ENCODE data around the gene AMIGO1. TPM values are rescaled to one million over a fixed set of nuclear protein-coding genes. Genes with fewer than 3 reads are reported as not detected.

AMIGO1 gene, protein sequence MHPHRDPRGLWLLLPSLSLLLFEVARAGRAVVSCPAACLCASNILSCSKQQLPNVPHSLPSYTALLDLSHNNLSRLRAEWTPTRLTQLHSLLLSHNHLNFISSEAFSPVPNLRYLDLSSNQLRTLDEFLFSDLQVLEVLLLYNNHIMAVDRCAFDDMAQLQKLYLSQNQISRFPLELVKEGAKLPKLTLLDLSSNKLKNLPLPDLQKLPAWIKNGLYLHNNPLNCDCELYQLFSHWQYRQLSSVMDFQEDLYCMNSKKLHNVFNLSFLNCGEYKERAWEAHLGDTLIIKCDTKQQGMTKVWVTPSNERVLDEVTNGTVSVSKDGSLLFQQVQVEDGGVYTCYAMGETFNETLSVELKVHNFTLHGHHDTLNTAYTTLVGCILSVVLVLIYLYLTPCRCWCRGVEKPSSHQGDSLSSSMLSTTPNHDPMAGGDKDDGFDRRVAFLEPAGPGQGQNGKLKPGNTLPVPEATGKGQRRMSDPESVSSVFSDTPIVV
- total RNA-seq: 3.5 TPM

DNA sequence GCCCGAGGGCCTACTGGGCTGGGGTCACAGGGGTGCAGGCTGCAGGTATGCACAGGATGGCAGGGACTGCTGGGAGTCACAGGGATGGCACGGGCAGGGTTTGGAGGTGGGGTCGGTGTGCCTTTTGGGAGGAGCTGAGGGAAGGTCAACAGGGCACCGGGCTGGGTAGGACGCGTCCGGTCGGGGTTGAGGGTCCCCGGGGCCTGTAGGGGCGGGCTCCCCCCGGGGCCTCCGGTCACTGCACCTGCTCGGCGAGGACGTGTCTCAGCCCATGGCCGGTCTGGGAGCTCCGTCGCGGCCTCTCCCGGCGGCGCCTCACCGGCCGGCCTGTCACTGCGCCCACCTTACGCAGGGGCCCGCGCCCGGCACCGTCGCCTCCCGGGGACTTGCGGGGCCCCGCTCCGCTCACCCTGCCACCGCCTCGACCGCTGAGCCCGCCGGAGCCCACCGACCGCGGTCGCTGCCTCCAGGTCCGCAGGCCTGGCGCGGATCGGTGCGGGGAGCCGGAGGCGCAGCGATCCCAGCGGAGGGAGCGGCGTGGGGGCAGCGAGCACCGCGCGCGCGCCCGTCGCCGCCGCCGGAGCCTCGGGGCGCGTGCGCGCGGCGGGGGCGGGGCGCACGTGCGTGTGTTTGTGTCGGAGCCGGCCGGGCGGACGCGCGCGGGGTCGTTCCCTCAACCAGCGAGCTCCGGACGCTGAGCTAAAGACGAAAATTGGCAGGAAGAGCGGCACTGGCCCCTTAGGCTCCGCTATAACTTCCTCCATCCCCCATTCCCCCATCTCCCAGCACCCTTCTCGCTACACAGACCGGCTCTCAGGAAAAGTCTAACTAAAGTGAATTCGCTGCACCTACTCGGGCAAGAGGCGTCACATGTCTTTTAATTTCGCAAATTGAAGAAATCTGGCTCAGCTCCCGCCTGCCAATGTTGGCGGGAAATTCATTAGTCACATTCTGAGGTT is at the start of gene AMIGO1:
Gene AMIGO1, minus strand, starts transcription at position 552 of the 959 bp plus-strand sequence. CDS start 815 bp downstream, outside the sequence.
- DNase-seq (ENCODE audit: low spot score) (peak; percentile 71), ATAC-seq (peak; percentile 95)

- ATAC-seq (no peak), DNase-seq (ENCODE audit: low spot score) (no peak)
These were observed 48.0 kb upstream of the AMIGO1 start for GRCh38 chr1:109557520-109557919.

DNA sequence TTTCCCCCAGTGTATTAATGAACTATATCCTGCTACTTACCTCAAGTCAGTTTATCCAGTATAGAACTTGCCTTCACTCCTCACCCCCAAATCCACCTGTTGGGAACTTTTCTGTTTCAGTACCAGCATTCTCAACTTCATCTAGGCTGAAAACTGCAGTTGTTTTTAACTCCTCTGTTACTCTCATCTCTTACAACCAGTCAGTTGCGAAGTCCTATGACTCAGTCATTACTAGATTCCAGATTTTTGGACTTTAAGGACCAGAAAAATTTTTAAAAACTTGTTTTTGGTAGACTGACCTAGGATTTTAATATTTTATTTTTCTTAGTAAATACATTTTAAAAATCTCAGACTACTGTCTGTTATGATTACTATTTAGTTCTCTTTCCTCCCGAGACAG is 47.0 kb upstream of the AMIGO1 start:
- DNase-seq (ENCODE audit: low spot score): no peak
- no peak for ATAC-seq

- peak; percentile 93 for ATAC-seq
- peak; percentile 97 for DNase-seq (ENCODE audit: low spot score)
These were observed 39.1 kb upstream of the AMIGO1 start, which contains the start of gene GNAI3 for GRCh38 chr1:109548321-109549267. Gene GNAI3, plus strand, starts transcription at chr1:109548615. Its CDS starts 106 bp downstream, at chr1:109548721.

GRCh38 chr1:109547463-109548320 is 38.2 kb upstream of the AMIGO1 start:
- DNase-seq (ENCODE audit: low spot score) (no peak), ATAC-seq (peak; percentile 14)

GRCh38 chr1:109546311-109547109 is 37.0 kb upstream of the AMIGO1 start:
- DNase-seq (ENCODE audit: low spot score) (peak; percentile 87), ATAC-seq (peak; percentile 82)

GRCh38 chr1:109543988-109544735 is 34.6 kb upstream of the AMIGO1 start:
- ATAC-seq: no peak

DNA sequence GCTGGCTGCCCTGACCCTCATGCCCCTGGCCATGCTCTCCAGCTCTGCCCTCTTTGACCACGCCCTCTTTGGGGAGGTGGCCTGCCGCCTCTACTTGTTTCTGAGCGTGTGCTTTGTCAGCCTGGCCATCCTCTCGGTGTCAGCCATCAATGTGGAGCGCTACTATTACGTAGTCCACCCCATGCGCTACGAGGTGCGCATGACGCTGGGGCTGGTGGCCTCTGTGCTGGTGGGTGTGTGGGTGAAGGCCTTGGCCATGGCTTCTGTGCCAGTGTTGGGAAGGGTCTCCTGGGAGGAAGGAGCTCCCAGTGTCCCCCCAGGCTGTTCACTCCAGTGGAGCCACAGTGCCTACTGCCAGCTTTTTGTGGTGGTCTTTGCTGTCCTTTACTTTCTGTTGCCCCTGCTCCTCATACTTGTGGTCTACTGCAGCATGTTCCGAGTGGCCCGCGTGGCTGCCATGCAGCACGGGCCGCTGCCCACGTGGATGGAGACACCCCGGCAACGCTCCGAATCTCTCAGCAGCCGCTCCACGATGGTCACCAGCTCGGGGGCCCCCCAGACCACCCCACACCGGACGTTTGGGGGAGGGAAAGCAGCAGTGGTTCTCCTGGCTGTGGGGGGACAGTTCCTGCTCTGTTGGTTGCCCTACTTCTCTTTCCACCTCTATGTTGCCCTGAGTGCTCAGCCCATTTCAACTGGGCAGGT is 33.9 kb upstream of the AMIGO1 start:
- DNase-seq (ENCODE audit: low spot score) (peak; percentile 42), ATAC-seq (no peak)

More at GRCh38 chr1:109543988-109544735, 34.6 kb upstream of the AMIGO1 start:
- DNase-seq (ENCODE audit: low spot score): peak; percentile 43

DNA sequence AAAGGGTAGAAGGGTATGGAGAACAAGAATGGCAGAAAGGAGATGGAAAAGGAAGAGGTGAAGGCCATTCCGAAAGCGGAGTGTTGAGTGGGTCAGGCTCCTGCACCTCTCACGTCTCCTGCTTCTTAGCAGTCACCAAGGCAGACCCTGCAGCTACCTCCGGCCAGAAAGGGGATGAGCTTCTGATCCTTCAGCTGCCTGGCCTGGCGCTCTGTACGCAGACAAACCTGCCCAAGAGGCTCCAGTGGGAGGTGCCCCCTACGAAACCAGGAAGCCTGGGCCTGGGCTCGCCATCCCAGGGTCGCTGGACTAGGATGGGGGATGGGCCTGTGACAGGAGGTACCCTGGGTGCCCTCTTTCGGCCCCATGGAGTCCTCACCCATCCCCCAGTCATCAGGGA is 33.1 kb upstream of the AMIGO1 start:
- DNase-seq (ENCODE audit: low spot score) (peak; percentile 38), ATAC-seq (no peak)

DNA sequence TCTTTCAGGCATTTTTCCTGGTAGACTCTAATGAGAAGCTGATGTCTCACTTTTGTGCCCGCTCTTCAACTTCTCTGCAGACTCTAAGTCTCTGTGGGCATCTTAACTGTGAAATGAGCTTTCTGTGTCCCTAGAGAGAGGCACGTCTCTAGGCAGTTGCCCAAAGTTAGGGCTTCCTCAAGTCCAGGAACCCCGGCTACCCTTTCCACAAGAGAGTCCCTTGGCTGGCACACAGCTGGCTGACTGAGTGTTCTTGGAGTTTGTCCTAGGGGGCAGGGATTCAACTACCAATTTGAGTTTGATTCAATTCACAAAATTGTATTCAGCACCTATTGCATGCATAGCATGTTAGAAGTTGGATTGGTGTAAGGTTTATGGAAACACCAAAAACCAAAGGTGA is 31.6 kb upstream of the AMIGO1 start:
- ATAC-seq (peak; percentile 16), DNase-seq (ENCODE audit: low spot score) (peak; percentile 34)

DNA sequence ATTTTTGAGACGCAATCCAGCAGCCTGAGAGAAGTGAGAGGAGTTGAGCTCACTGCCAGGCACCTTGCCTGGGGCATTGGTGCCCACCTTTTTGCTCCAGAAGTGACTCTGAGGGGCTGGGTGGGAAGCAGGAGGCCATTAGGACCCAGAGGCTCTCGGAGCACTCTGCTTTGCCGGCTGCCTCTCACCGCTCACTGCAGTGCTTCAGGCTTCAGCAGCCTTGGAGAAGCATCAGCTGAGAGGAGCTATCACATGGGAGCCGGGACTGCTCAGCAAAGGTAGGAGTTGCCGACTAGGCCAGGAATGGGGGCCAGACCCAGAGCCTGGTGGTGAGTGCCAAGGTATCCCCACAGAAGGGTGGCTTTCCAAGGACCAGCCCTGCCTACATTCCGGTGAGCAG is 30.1 kb upstream of the AMIGO1 start, which contains the start of gene GPR61:
Gene GPR61, plus strand, starts transcription at position 197 of the 400 bp plus-strand sequence. CDS start 3,151 bp downstream, outside the sequence.
- ATAC-seq (no peak), DNase-seq (ENCODE audit: low spot score) (peak; percentile 19)

DNA sequence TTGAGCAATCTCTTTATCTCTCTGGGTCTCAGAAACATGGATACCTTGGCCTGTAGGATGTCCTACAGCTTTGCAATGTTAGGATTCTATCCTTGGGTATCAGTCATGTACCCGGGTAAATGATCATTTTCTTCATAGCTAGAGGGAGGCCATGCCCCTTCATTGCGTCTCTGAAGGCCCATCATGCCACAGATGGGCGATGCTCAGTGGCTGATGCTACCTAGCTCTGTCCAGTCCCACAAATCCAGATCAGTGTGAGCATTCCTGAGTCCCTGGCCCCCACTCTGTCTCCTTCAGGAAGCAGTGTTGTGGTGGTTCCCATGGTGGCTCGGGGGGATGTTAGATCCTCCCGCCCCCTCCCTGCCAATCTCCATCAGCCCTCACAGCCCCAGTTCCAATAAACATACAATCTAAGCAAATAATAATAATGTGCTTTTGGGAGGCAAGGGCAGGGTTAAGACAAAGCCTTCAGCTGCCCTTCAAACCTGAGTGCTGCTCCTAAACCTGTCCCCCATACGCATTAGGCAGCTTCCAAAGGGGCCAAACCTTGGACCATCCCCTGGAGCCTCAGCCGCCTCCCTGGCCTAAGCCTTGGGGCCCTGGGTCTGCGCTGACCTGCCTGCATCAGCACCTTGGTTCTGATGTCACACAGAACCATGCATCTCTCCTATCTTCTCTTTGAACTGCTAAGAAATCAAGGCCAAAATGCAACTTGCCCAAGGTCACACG is 29.5 kb upstream of the AMIGO1 start:
- ATAC-seq (no peak), DNase-seq (ENCODE audit: low spot score) (peak; percentile 33)

GRCh38 chr1:109537450-109538178 is 28.1 kb upstream of the AMIGO1 start:
- ATAC-seq: no peak
- DNase-seq (ENCODE audit: low spot score): peak; percentile 27

GRCh38 chr1:109535971-109536491 is 26.5 kb upstream of the AMIGO1 start:
- ATAC-seq (no peak), DNase-seq (ENCODE audit: low spot score) (peak; percentile 26)

DNA sequence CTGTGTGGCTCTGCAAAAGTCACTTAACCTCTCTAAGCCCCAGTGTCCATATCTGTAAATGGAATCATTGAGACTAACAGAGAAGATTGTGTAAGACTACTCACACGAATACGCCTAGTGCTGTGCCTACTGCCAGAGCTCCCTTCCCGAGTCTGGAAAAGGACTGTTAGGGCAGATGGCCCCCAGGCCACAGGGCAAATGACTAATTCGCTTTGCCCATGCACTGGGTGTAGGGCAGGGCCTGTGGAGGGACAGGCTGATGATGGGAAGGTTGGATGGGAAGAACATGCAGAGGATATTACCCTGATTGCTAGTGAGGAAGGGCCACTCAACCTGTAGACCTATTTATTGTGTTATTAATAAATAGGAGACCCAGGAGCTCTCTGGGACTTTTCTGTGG is 26.0 kb upstream of the AMIGO1 start:
- ATAC-seq (no peak), DNase-seq (ENCODE audit: low spot score) (peak; percentile 26)
